Astrocyte of the spinal cord (primary cell): Measurements from ENCODE around the gene SH3RF1.

Experiments
- DNase-seq: peaks from one replicate; pipeline ENCODE4 v3.0.0; 2011; ENCODE audit warnings: low read depth, low spot score
- H3K4me3 ChIP-seq: 2 replicates; pipeline ENCODE4 v1.5.1; 2011; ENCODE audit warnings: low read depth, mild to moderate bottlenecking, low read length, moderate library complexity
- CTCF ChIP-seq: IDR thresholded peaks from 2 replicates; pipeline ENCODE4 v1.5.1; 2012; ENCODE audit warnings: low read depth, mild to moderate bottlenecking, low read length, inconsistent platforms
- in situ Hi-C: cut with HindIII; loops from 2 replicates; pipeline ENCODE4 v1.10.0; 2017; ENCODE audit warnings: low sequenced_read_pairs

The SH3RF1 gene

DNA sequence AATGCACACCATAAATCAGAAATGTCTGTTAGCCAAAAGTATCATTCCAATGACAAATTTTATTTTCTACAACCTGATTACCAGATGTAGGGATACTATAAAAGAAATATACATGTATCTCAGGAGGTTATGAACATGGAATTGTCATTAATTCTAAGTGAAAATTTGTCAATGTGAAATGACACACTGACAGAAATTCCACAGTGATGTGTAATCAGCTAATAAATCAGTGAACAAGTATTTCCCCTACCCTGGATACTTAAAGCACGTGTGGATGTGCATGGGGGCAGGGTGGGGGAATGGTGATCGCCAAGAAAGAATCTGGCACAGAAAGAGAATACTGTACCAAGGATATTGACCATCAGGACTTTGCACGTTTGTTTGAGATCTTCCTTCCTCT lies 123.6 kb downstream of the SH3RF1 start:
- peak; percentile 22 for DNase-seq
- no peak overlapping the region for H3K4me3 ChIP-seq
- TF ChIP-seq CTCF = no peak
- in situ Hi-C loops = no loop called here

DNA sequence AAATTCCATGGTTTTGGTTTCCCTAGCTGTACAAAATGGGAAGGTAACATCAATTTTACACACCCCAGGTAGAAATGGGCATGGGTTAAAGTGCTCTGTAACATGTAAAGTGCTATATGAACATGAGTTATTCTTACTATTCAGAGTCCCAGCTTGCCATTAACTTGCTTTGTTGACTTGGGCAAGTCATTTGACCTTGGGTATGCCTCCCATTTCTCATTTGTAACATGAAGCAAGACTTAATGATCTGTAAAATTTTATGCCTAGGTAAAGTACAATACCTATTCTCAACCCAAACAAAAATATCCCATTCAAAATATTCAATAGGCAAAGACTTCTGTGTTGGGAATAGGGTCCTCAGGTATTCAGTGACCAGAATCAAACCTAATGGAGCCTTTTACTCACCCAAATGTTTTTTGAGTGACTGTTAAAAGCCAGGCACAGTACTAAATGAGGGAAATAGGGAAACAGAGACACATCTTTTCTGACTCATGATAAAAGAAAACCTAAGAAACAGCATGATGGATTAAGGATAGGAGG lies 126.6 kb downstream of the SH3RF1 start:
- TF ChIP-seq CTCF = no peak
- no peak overlapping the region for H3K4me3 ChIP-seq
- in situ Hi-C loops = no loop called here
- DNase-seq = no peak

GRCh38 chr4:169143335-169143734 lies 127.4 kb downstream of the SH3RF1 start:
- in situ Hi-C loops = no loop called here

DNA sequence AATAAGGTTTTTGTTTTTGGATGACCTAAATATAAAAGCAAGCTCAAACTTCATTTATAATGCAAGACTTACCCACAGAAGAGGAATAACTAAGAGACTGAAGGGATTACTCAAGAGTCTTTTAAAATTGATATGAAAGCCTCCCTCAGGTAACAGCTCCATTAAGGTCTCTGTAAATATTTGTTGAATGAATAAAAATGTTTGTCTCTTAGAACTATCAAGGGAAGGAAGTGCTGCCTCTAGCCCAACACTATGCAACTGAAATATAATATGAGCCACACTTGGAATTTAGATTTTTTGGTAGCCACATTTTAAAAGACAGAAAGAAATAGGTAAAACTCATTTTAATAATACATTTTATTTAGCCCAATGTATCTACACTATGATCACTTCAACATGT lies 127.8 kb downstream of the SH3RF1 start:
- no peak overlapping the region for H3K4me3 ChIP-seq
- no peak for TF ChIP-seq CTCF
- in situ Hi-C loops = no loop called here
- DNase-seq = no peak

More at GRCh38 chr4:169143335-169143734, 127.4 kb downstream of the SH3RF1 start:
- no peak for DNase-seq
- no peak for TF ChIP-seq CTCF
- H3K4me3 ChIP-seq = no peak overlapping the region

- H3K4me3 ChIP-seq = no peak overlapping the region
- in situ Hi-C loops = no loop called here
- peak; percentile 38 for DNase-seq
- TF ChIP-seq CTCF = no peak
Measured at GRCh38 chr4:169142391-169142790, 128.4 kb downstream of the SH3RF1 start.

DNA sequence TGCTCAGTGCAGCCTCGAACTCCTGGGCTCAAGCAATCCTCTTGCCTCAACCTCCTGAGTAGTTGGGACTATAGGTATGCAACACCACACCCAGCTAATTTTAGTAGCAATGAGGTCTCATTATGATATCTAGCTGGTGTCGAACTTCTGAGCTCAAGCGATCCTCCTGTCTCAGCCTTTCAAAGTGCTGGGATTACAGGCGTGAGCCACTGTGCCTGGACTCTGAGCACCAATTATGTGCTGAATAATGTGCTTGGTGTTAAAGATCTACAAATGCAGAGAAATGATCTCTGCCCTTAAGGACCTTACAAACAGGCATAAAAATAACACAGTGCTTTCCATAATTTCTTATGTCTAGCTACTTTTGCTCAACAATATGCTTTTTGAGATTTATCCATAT lies 131.7 kb downstream of the SH3RF1 start:
- no peak overlapping the region for H3K4me3 ChIP-seq
- no peak for TF ChIP-seq CTCF
- in situ Hi-C loops = no loop called here
- DNase-seq = no peak

DNA sequence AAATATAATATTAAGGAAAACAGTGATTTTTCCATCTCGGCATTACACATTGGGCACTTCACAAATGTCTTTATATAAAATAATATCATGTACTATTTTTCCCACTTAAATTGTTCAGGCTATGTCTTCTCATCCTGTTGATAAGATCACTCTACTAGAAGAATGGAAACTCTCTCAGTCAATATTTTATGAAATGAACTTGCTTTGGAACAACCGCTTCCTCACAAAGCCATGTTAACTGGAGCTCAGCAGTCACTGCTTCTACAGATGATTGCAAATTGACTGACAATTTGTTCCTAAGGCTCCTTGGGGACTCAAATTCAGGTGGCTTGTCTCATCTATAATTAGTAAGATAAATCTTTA lies 133.2 kb downstream of the SH3RF1 start:
- no peak for TF ChIP-seq CTCF
- H3K4me3 ChIP-seq = no peak overlapping the region
- in situ Hi-C loops = no loop called here
- DNase-seq = no peak
